ENCODE measurements around the gene AGPAT3. TPM values are rescaled to one million over a fixed set of nuclear protein-coding genes. Genes with fewer than 3 reads are reported as not detected.

AGPAT3 gene
- total and polyA plus RNA-seq, 2 donors (not counting 3 experiments of a cell fraction or from before 2014, with no cell fraction given) = 39.9 to 76.7 TPM

DNA sequence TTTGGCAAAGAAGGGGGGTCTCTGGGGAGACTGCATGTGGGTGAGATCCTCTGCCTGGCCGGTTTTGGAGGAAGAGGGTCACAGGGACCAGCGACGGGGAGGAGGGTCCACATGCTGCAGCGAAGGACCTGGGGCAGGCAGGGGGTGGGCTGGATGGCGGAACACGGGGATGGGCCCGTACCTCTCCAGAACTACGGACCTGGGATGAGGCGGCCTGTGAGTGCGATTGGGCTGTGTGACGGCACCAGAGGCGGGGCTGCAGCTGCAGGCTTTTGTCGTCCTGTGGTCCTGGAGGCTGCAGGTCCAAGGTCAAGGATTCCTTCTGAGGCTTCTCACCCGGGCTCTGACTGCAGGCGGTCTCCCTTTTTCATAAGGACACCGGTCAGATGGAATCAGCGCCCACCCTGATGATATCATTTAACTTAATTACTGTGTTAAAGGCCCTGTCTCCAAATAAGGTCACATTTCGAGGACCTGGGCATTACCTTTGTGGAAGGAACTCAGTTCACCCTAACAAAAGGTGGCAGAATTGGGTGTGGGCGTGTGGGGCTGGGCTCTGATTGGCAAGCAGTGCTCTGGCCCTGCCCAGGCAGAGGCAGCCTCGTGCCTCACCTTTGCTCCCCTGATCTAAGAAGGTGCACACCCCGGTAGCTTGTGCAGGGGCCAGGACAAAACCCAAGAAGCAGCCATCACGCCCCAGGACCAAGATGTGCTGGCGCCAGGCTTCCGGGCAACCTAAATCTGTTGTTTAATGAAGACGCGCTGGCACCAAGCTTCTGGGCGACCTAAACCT lies 87.1 kb downstream of the AGPAT3 start:
- H3K9me3 ChIP-seq (replicated peaks; ENCODE audit: control insufficient read depth, insufficient read depth, low read length) = no peaks in the 10 kb centered on the region
- no peaks in the 10 kb centered on the region for H4K20me1 ChIP-seq (replicated peaks; ENCODE audit: control insufficient read depth, extremely low read depth, insufficient read depth, low read length)
- dilution Hi-C loops (cut with MboI; ENCODE audit: extremely low pct_ligation_motif_present, low sequenced_read_pairs) = no loop called here
- H3K4me2 ChIP-seq (ENCODE audit: insufficient read depth, low read length) = no peak overlapping the region
- no peak overlapping the region for H3K27ac ChIP-seq (ENCODE audit: insufficient read depth, low read depth, low read length)
- intact Hi-C loops (cut with micrococcal nuclease) = no loop called here
- no peak overlapping the region for H2AFZ ChIP-seq (ENCODE audit: low read depth, low read length)
- DNase-seq (ENCODE audit: low read depth, low spot score) (no peak), FAIRE-seq (no peak)
- H3K9ac ChIP-seq (replicated peaks; ENCODE audit: extremely low read depth, insufficient read depth, low read length) = no peak overlapping the region
- H3K4me1 ChIP-seq (ENCODE audit: control insufficient read depth, extremely low read depth, insufficient read depth, low read length) = peaks cover 10% of the 10 kb centered on the region
- no peaks in the 10 kb centered on the region for H3K9me1 ChIP-seq (replicated peaks; ENCODE audit: control insufficient read depth, extremely low read depth, insufficient read depth, low read length)
- H3K4me3 ChIP-seq (replicated peaks in 1 of 3; ENCODE audit: insufficient read depth in 1 of 3, low read depth in 1 of 3, low read length in 3 of 3) = no peak overlapping the region
- ChIA-PET CTCF (interaction anchor here (0.5 to 0.6 kb wide), 2 partner anchors 70 to 1187 kb away, joined by 3 read pairs; no protein-coding TSS in a partner anchor), POLR2A (no interaction called here)
- H3K79me2 ChIP-seq (ENCODE audit: control insufficient read depth, insufficient read depth, low read length) = no peaks in the 10 kb centered on the region
- TF ChIP-seq JUN (IDR thresholded peaks at IDR 0.05; ENCODE audit: borderline replicate concordance, insufficient read depth, insufficient read length, low read depth) = no peak
- no peak for TF ChIP-seq EZH2 (IDR thresholded peaks at IDR 0.05; ENCODE audit: borderline replicate concordance, low read depth, low read length, severe bottlenecking)
- TF ChIP-seq GATA2 (IDR thresholded peaks at IDR 0.05; ENCODE audit: insufficient read depth, insufficient read length, low read depth, low read length) = no peak
- no peak for TF ChIP-seq FOS (IDR thresholded peaks at IDR 0.05; ENCODE audit: borderline replicate concordance, insufficient read depth, low read length)
- TF ChIP-seq CTCF (IDR thresholded peaks at IDR 0.05; ENCODE audit: extremely low read depth in 1 of 2, insufficient read depth in 1 of 2, low read depth in 1 of 2, low read length in 2 of 2) = no peak
- TF ChIP-seq POLR2A (IDR thresholded peaks at IDR 0.05; ENCODE audit: low read depth, low read length) = no peak
- TF ChIP-seq, protein P1, sequence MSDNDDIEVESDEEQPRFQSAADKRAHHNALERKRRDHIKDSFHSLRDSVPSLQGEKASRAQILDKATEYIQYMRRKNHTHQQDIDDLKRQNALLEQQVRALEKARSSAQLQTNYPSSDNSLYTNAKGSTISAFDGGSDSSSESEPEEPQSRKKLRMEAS (IDR thresholded peaks at IDR 0.05; ENCODE audit: insufficient read depth, insufficient read length) = no peak
- no peak for TF ChIP-seq MYC (IDR thresholded peaks at IDR 0.05; ENCODE audit: low read depth, low read length)
- no peak for TF ChIP-seq POLR2AphosphoS5 (IDR thresholded peaks at IDR 0.05; ENCODE audit: insufficient read depth, low read depth, low read length)
- no peaks in the 10 kb centered on the region for H3K27me3 ChIP-seq (ENCODE audit: control insufficient read depth in 2 of 2, insufficient read depth in 2 of 2, low read length in 2 of 2)
- no TSS peak for BruUV-seq (replicated peaks)
- peaks cover 0 to 2% of the 10 kb centered on the region in 2 experiments for H3K36me3 ChIP-seq (ENCODE audit: control insufficient read depth in 2 of 2, extremely low read depth in 1 of 2, insufficient read depth in 2 of 2, low read length in 2 of 2)
